SW480 (cell line): Measurements from ENCODE around the gene SLC9A2.

Experiments
- DNase-seq: peaks from one replicate; pipeline ENCODE4 v3.0.0-alpha.2; 2016; ENCODE audit warnings: low spot score

SLC9A2 gene

DNA sequence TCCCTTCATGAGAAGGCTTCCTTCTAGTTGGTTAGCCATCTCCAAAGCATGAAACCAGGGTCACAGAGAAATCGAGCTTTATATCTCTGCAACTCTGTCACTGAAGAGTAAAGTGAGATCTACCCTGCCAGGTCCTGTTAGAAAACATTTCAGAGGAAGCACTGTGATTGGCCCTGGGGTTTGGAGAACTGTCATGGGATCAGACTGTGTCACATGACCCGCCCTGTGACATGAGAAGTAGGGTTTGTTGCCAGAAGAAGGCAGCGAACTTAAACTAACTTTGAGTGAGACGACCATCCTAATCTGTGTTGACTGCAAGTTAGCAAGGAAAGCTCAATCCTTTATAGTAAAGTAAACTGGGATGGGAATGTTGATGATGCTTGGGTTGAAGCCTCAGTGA is 55.5 kb downstream of the SLC9A2 start:
- DNase-seq, result no peak

- no peak for DNase-seq
These were observed 58.2 kb downstream of the SLC9A2 start for GRCh38 chr2:102677244-102678215.

DNA sequence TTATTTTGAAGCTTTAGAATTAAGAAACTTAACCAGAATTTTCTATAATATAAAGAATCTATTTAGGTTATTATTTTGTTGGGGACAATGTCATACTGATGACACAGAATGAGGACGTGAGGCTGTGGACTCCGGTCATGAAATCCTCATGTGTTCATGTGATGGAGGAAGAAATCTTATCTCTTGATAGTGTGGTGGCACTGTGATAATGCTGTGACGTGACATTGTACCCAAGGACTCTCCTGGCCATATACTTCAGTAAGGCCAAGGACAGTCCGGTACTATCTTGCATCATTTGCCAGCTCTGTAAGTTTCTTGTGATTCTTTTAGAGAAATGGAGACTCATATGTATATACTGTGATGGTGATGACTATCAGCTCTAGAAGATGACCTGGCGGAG is 59.1 kb downstream of the SLC9A2 start:
- no peak for DNase-seq

- no peak for DNase-seq
These were observed 67.4 kb downstream of the SLC9A2 start for GRCh38 chr2:102686479-102687439.

GRCh38 chr2:102690012-102690411 is 70.7 kb downstream of the SLC9A2 start:
- no peak for DNase-seq

DNA sequence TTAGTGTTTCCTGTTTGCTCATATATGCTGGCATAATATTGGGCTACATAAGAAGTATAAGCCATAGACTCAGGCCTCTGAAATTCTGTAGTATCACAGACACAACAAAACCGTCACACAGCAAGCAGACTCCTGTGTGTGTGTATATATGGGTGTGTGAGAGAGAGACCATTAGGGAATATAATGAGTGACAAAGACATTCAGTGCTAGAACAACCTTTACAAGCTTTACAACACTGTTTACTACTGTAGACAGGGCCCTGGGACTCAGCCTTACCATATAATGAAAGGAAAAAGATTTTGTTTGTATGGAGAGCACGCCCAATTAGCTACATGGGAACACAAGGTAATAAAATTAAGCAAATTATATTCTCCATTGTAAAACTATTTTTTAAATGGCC is 77.1 kb downstream of the SLC9A2 start:
- DNase-seq, result no peak

DNA sequence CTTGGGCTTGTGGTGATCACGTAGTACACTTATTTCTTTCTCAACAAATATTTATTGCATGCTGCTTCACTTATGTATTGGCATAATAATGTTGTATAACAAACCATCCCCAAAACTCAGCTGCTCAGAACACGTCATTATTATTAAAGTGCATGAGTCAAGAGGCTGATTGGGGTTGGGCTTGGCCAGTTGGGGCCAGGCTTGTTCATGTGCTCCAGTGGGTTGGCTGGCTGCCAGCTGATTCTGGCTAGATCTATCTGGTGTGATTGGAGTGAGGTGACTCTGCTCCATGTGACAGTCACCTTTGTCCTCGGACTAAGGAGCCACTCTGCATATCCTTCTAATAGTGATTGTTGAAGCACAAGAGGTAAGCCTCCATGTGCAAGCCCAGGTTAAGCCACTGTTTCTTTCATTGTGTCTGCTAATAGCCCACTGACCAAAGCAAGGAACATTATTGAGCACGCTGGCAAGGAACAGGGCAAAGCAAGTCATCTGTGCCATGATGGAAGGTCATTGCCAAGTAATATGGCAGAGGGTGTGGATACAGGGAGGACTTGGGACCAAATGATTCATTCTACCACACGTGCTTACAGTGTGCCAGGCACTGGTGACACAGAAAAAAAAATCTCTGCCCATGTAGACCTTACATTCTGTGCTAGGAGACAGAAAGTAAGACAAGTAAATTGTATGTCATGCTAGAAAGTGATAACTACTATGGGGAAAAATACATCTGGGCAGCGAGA is 79.2 kb downstream of the SLC9A2 start:
- DNase-seq, result peak; percentile 71

GRCh38 chr2:102703305-102703704 is 84.0 kb downstream of the SLC9A2 start:
- DNase-seq, result no peak

GRCh38 chr2:102703748-102704147 is 84.4 kb downstream of the SLC9A2 start:
- DNase-seq, result peak; percentile 71

DNA sequence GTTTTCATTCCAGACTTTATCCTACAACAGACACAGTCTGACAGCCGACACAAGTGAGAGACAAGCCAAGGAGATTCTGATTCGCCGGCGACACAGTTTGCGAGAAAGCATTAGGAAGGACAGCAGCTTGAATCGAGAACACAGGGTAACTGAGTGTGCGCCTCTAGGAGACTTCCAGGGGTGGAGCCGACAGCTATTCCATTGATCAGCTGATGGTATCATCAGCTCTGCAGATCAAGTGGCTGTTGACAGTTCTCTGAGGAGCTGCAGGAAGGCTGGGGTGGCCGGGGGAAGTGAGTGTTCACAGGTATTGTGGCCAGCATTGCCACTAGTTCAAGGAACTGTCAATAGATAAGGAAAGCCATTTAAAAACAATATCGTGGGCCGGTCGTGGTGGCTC is 85.2 kb downstream of the SLC9A2 start:
- DNase-seq, result no peak

GRCh38 chr2:102707796-102708695 is 88.7 kb downstream of the SLC9A2 start:
- DNase-seq, result no peak

- peak; percentile 20 for DNase-seq
These were observed 89.7 kb downstream of the SLC9A2 start for GRCh38 chr2:102708847-102709559.

DNA sequence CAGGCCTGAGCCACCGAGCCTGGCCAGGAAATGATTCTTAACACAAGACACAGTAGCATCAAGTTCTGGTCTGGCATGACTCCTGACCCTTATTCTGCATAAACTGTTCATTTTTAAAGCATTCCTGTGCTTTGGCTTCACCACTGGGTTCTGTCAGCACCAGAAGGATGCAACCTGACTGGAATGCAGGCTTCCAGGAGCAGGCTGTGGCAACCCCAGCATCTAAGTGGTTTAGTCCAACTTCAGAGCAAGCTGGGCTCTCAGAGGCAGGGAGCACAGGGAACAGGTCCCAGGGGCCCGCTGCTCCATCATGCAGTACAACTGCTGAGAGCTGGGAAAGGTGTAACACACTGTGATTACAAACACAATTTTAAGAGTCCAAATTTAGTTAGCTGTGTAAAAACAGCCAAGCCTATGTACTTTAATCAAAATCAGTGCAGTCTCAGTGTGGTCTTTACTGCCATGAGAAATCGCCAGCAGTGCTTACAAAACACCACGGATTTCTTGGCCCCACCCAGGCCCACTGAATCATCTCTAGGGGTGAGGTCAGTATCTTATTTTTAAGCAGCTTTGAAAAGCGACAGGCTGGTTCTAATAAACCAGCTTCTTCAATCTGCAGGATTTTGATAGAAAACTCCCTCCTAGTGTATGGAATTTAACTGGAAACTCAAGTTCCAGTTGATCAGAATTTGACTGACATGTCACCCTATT is 98.1 kb downstream of the SLC9A2 start:
- no peak for DNase-seq

DNA sequence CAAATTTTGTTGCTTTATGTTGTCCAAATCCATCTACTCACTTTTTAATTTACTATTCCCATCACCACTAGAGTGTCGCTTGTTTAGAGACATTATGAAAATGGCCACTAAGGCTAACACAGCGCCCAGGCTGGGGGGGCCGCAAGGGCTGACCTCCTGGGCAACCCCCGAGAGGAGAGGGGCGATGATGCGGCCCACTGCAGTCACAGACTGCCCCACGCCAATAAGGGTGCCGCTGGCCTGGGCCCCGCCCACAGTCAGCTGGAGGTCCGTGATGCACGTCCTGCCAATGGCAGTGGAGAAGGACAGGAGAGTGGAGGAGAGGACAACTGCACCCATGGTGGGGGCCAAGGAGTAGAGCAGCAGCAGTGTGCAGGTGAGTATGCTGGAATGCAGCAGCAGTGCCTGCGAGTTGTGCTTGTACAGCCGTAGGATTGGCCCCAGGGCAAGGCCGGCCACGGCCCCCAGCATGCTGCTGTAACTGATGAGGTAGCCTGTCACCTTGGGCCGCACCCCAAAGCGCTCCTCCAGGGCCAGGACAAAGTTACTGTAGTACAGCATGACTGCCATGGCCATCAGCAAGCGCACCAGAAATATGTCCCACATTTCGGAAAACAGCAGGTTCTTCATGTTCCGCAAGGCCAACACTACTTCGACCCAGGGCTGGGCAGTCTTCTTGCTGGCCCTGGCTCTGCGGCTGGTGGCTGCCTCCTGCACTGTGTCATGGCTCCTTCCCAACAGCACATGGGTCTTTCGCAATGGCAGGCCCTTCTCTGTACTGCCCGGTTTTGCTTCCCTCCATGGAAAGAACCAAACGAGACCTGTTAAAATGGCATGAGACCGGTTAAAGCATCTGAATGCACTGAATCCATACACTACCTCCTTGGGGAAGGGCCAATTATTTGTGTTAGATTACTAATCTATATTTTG is 99.3 kb downstream of the SLC9A2 start:
- DNase-seq, result no peak

GRCh38 chr2:102724016-102724490 is 104.7 kb downstream of the SLC9A2 start:
- no peak for DNase-seq

DNA sequence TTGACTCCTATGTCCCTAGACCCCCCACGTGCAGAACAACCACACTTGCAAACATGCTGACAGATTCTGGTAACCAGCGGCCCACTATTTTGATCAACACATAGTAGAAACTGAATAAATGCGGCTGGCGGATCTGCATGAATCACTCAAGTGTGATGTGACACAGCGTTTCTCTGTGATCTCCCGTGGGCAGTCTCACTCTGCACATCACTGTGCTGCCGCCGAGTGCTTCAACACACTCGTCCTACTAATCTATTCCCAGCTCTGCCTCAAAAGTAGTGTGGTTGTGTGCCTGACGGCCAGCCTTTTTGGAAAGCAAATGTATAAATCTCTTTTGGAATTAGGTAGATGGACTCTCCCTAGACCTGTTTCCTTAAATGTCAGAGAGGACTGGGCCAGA is 105.2 kb downstream of the SLC9A2 start:
- DNase-seq, result no peak

DNA sequence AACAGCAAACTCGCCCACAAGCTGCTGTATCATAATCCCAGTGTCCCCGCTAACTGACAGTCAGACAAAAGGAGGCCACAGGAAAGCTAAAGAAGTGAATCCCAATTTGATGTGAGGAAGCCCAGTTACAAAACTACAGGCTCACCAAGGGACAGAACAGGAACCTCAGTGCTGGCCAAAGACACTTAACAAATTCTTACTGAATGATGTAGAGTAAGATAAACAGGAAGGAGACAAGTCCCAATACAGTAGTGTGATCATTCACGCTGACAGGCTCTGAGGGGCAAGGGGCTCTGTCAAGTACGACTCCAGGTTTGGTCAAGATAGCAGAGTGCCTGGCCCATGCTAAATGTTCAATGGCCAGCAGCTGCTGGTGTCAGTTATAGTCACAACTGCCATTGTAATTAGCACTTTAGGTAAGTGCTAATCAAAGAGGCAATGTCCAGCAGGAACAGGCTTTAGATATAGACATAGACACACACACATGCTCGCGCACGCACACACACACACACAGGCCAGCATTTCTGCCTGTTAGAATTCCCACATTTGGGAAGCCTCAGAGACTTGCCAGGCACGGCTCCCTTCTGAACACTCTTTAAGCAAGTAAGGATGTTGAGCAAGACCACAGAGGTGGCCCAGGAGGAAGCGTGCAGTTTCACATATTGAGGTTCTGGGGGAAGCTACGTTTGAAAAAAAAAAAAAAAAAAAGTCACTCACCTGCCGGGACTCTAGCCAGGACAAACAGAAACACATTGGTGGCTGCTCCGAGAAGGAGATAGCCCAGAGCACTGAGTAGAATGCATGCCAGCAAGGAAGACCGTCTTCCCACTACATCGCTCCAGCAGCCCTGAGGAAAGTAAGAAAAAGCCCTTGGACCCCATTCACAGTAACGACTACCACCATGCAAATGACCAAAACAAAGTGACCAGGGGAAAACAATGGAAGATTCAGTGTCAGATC is 107.1 kb downstream of the SLC9A2 start:
- DNase-seq, result no peak
